ENCODE results near the gene DENND4B. TPM values are rescaled to one million over a fixed set of nuclear protein-coding genes. Genes with fewer than 3 reads are reported as not detected.

DENND4B gene
- total and polyA plus RNA-seq, 10 of the 15 experiments (the other 5 are each of a cell fraction or from before 2014, with no cell fraction given) = 12.0 to 74.8 (median 22.7) TPM

DNA sequence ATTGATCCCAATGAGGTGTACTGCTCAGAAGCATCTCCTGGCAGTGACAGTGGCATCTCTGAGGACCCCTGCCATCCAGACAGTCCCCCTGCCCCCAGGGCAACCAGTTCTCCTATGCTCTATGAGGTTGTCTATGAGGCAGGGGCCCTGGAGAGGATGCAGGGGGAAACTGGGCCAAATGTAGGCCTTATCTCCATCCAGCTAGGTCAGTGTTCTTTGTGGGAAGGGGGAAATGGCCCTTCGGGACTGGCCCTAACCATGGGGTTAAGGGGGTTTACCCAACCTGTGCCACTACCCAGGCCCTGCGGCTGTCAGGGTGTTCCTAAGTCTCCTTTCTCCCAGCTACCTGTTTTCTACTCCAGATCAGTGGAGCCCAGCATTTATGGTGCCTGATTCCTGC lies 22.5 kb upstream of the DENND4B start (continued):
- TF ChIP-seq KDM1A (IDR thresholded peaks at IDR 0.05; ENCODE audit: borderline replicate concordance) (no peak), ZBTB33 (IDR thresholded peaks at IDR 0.05) (no peak), ZBTB11 (CRISPR knock-in tag; IDR thresholded peaks at IDR 0.05) (no peak), CEBPB (IDR thresholded peaks at IDR 0.05; ENCODE audit: borderline replicate concordance in 1 of 2, low read depth in 2 of 2, low read length in 2 of 2) (no peak), BRCA1 (IDR thresholded peaks at IDR 0.05; ENCODE audit: low read depth, low read length) (no peak), CREB1 (IDR thresholded peaks at IDR 0.05; ENCODE audit: low read depth) (no peak), ESRRA (IDR thresholded peaks at IDR 0.05; ENCODE audit: low read length) (no peak)

Data from GM12878 (cell line).